Common myeloid progenitor, CD34-positive (primary cell): ENCODE measurements around the gene WDR73.

Experiments used
- CTCF ChIA-PET: fragments of 350-600 bp; sonication (Branson Sonifier 250); formaldehyde crosslinking; loops from one replicate; lab custom pipeline; 2021; ENCODE audit warnings: antibody characterized with exemption; lab: Charles Lee
- POLR2A ChIA-PET: fragments of 350-600 bp; sonication (Branson Sonifier 250); formaldehyde crosslinking; loops from one replicate; lab custom pipeline; 2021; ENCODE audit warnings: antibody characterized with exemption; lab: Charles Lee
- DNase-seq, 3 donors: peaks; one replicate each; pipeline versions ENCODE4 v3.0.0 to v3.0.0-alpha.2; 2013
- H3K27ac ChIP-seq, 2 experiments: 1 replicate in 1 of 2; 2 replicates in 1 of 2; pipeline ENCODE4 v1.7.0; 2013; ENCODE audit warnings: inconsistent platforms in 2 of 2, low read length in 2 of 2, mild to moderate bottlenecking in 2 of 2, low read depth in 1 of 2, moderate library complexity in 1 of 2; ENCODE audit not compliant: severe bottlenecking in 2 of 2, insufficient read depth in 1 of 2, poor library complexity in 1 of 2
- H3K27me3 ChIP-seq, 5 experiments: replicated peaks in 2 of 5; 1 replicate in 3 of 5; 2 replicates in 2 of 5; pipeline versions ENCODE4 v1.6.1 to v1.7.0; 2013; ENCODE audit warnings: low read length in 4 of 5, mild to moderate bottlenecking in 2 of 5, moderate library complexity in 2 of 5, inconsistent platforms in 1 of 5; ENCODE audit not compliant: insufficient read depth in 5 of 5, control insufficient read depth in 4 of 5
- H3K36me3 ChIP-seq, 4 experiments: 1 replicate in 2 of 4; 2 replicates in 2 of 4; pipeline versions ENCODE4 v1.6.1 to v1.7.0; 2013; ENCODE audit warnings: low read length in 3 of 4, control low read depth in 1 of 4, mild to moderate bottlenecking in 1 of 4; ENCODE audit not compliant: control insufficient read depth in 4 of 4, insufficient read depth in 4 of 4
- H3K4me1 ChIP-seq, 4 experiments: 1 replicate in 3 of 4; 2 replicates in 1 of 4; pipeline versions ENCODE4 v1.6.1 to v1.7.1; 2013; ENCODE audit warnings: low read length in 3 of 4, mild to moderate bottlenecking in 3 of 4, control low read depth in 1 of 4, inconsistent platforms in 1 of 4, moderate library complexity in 1 of 4; ENCODE audit not compliant: control insufficient read depth in 4 of 4, insufficient read depth in 4 of 4; ENCODE audit errors: control extremely low read depth in 1 of 4
- H3K4me3 ChIP-seq, 7 experiments: 1 replicate in 4 of 7; 2 replicates in 3 of 7; pipeline versions ENCODE4 v1.5.1 to v1.7.0; 2013; ENCODE audit warnings: mild to moderate bottlenecking in 7 of 7, low read length in 6 of 7, moderate library complexity in 6 of 7, inconsistent platforms in 2 of 7, low read depth in 2 of 7, control low read depth in 1 of 7; ENCODE audit not compliant: insufficient read depth in 4 of 7, control insufficient read depth in 1 of 7; ENCODE audit errors: extremely low read depth in 1 of 7
- H3K9me3 ChIP-seq, 5 experiments: 1 replicate in 4 of 5; 2 replicates in 1 of 5; pipeline versions ENCODE4 v1.6.1 to v1.7.1; 2013; ENCODE audit warnings: low read length in 4 of 5, mild to moderate bottlenecking in 2 of 5, inconsistent platforms in 1 of 5, low read depth in 1 of 5, moderate library complexity in 1 of 5; ENCODE audit not compliant: control insufficient read depth in 4 of 5, insufficient read depth in 2 of 5; ENCODE audit errors: control extremely low read depth in 1 of 5
- WGBS: methylation state at CpG from one replicate; pipeline ENCODE4 v1.1.5; 2013; ENCODE audit not compliant: insufficient coverage; 5-methylcytosine and 5-hydroxymethylcytosine counted together

Gene WDR73

GRCh38 chr15:84669726-84670125 lies 15.6 kb upstream of the WDR73 start:
- Histone ChIP-seq H3K4me3 (no peak overlapping the region), H3K27me3 (no peaks in the 10 kb centered on the region), H3K4me1 (no peaks in the 10 kb centered on the region), H3K36me3 (peaks cover 16 to 44% (median 36%) of the 10 kb centered on the region in 4 experiments), H3K9me3 (no peaks in the 10 kb centered on the region), H3K27ac (no peak overlapping the region)
- CTCF ChIA-PET: interaction anchor here (0.8 to 1.1 kb wide), 2 partner anchors 8 to 9 kb away, joined by 3 to 4 read pairs; no protein-coding TSS in a partner anchor
- 100% methylated on average over 4 of the region's 8 CpGs for WGBS
- DNase-seq: no peak
- POLR2A ChIA-PET: interaction anchor here (0.6 kb wide), 1 partner anchor 10 kb away, joined by 3 read pairs; no protein-coding TSS in a partner anchor

DNA sequence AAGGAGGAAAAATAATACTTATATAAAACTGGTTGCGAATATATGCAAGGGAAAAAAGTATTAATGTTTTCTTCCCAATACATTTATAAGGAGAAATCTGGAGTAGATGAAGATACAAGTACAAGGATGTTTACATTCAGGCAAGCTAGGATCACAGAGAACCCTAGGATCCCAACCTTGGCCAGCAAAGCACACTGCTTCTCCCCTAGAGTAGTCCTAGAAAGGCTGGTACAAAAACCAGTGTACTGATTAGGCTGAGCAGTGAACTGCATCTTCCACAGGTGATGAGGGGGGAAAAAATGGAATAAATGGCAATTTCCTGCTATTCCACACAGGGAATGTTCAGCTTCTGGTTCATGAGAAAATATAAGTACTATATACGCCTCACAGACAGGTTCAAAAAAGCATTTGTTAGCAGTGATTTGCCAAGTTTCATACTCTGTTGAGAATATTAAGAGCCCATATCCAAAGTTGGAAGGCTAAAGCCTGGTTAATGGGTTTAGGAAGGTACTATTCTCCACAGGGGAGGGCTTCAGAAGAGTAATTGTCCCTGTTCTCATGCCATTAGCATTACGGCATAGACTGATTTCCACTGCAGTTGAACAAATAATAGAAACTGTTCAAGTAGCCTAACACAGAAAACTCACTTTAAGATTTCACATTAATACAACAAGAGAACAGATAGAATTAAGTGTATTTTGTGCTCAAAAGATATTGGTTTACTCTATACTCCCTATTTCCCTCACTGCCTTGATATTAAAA lies 14.3 kb upstream of the WDR73 start:
- 100% methylated on average over 1 of the region's 3 CpGs for WGBS
- H3K9me3 ChIP-seq: no peaks in the 10 kb centered on the region
- CTCF ChIA-PET: interaction anchor here (1.4 kb wide), 1 partner anchor 10 kb away, joined by 3 read pairs; no protein-coding TSS in a partner anchor
- H3K4me1 ChIP-seq: no peaks in the 10 kb centered on the region
- no peak overlapping the region for H3K27ac ChIP-seq
- POLR2A ChIA-PET: interaction anchor here (0.6 kb wide), 1 partner anchor 1069 kb away, joined by 7 read pairs; no protein-coding TSS in a partner anchor
- peaks cover 16 to 42% (median 34%) of the 10 kb centered on the region in 4 experiments for H3K36me3 ChIP-seq
- DNase-seq: no peak
- no peaks in the 10 kb centered on the region for H3K27me3 ChIP-seq
- no peak overlapping the region for H3K4me3 ChIP-seq

DNA sequence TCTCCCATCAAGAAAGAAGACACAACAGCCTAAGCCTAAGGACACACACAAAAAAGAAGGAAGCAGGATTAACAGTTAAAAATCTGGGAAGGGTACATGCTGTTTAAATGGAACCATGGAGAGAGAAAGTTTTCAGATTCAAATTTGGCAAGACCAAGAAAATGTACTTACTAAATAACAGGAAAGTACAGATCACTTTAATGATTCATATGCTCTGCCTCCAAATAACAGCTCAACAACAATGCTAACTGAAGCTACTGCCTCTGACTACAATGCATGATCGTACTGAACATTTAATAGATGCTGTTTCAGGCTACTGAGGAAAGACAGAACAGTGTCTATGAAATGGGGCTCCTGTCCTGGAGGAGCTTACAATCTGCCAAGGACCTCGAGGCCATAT lies 12.3 kb upstream of the WDR73 start:
- no peaks in the 10 kb centered on the region for H3K27me3 ChIP-seq
- H3K36me3 ChIP-seq: peaks cover 16 to 39% (median 33%) of the 10 kb centered on the region in 4 experiments
- no CpG with 5 or more reads among the region's 2 CpGs for WGBS
- POLR2A ChIA-PET: no interaction called here
- DNase-seq: no peak
- no peak overlapping the region for H3K4me3 ChIP-seq
- no peaks in the 10 kb centered on the region for H3K9me3 ChIP-seq
- CTCF ChIA-PET: interaction anchor here (0.9 kb wide), 1 partner anchor 8 kb away, joined by 3 read pairs; no protein-coding TSS in a partner anchor
- H3K27ac ChIP-seq: no peak overlapping the region
- H3K4me1 ChIP-seq: no peaks in the 10 kb centered on the region

- H3K27me3 ChIP-seq: no peaks in the 10 kb centered on the region
- peaks cover 3 to 9% (median 8%) of the 10 kb centered on the region in 4 experiments for H3K36me3 ChIP-seq
- 100% methylated on average over 4 of the region's 10 CpGs for WGBS
- POLR2A ChIA-PET: interaction anchor here (0.7 kb wide), 1 partner anchor 125 kb away, joined by 3 read pairs; no protein-coding TSS in a partner anchor
- no peaks in the 10 kb centered on the region for H3K9me3 ChIP-seq
- no peak overlapping the region for H3K4me3 ChIP-seq
- DNase-seq: no peak
- H3K27ac ChIP-seq: no peak overlapping the region
- H3K4me1 ChIP-seq: peaks cover 0 to 23% (median 13%) of the 10 kb centered on the region in 4 experiments
- CTCF ChIA-PET: interaction anchor here (1.1 to 2.0 kb wide), 3 partner anchors 9 to 74 kb away, joined by 4 to 5 read pairs (median 4); no protein-coding TSS in a partner anchor
Observed at GRCh38 chr15:84661001-84661400, 6.9 kb upstream of the WDR73 start.

DNA sequence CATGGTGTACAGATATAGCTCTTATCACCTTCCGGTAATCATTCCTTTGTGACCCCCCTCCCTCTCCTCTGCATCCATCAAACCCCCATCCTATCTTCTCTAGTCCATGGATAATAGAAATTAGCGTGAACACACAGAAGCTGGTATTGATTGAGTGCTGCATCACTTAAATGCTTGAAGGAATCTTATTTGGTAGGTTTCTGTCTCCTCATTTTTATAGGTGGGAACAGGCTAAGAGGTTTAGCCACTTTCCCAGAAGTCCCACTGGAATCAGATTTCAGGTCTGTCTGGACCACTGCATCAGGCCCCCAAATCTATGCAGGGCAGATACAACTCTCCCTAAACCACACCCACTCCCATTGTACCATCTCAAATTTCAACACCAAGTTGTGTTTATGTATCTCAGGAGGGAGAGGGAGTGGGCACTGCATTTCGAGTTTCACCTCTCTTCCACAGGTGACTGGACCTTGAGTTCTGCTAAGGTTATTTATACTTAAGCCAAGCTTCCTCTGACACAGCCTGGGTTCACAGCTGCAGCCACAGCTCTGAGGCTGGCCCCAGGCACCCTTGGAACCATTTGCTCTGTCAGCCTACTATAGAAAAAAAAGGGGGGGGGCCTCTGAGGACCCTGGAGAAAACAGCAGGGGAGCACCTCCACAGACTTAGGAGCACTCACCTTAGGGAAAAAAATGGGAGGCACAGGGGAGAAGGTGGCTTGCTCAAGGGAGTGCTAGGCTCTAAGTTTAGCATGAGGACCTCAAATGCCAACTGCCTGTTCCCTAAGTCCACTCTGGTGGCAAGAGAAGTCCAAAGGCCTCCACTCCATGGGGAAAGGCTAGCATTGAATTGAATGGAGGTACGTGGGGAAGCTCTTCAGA lies 6.1 kb upstream of the WDR73 start:
- H3K4me3 ChIP-seq: no peak overlapping the region
- ChIA-PET CTCF (interaction anchor here (1.1 to 2.0 kb wide), 6 partner anchors 9 to 75 kb away, joined by 3 to 11 read pairs (median 4); no protein-coding TSS in a partner anchor), POLR2A (no interaction called here)
- peaks cover 0 to 25% (median 15%) of the 10 kb centered on the region in 4 experiments for H3K4me1 ChIP-seq
- no peaks in the 10 kb centered on the region for H3K27me3 ChIP-seq
- no peak overlapping the region for H3K27ac ChIP-seq
- no peak for DNase-seq
- H3K36me3 ChIP-seq: peaks cover 0 to 4% (median under 1%) of the 10 kb centered on the region in 4 experiments
- no peaks in the 10 kb centered on the region for H3K9me3 ChIP-seq
- 50% methylated on average over 1 of the region's 4 CpGs for WGBS

DNA sequence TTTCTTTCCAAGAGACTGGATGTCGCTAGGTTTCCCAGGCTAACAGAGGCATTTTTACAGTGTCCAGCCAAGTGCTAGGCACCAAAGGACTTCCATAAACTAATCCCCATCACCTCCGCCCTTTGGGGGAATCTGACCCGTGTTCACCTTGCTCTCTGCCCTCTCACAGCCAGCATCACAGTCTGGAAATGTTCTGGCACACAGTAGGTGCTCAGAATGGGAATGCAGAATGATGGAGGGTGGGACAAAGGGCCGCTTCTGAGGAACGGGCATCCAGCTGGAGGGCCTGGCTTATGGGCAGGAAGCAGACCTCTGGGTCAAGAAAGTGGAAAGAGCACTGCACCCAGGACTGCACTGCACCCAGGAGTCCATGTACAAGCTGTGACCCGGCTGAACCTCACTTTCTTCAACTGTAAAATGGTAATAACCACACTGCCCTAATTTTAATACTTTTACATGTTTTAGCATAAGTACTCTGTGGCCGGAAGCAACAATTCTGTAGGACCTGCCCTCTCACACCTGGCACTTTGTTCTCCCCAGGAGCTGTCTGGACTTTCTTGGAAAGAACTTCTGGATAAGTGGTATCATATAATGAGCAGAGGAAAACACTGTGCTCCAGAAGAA lies 4.8 kb upstream of the WDR73 start:
- peaks cover 4 to 31% (median 20%) of the 10 kb centered on the region in 4 experiments for H3K4me1 ChIP-seq
- ChIA-PET POLR2A (interaction anchor here (0.6 to 0.7 kb wide), 3 partner anchors 11 to 58 kb away, joined by 3 to 5 read pairs (median 3); no protein-coding TSS in a partner anchor), CTCF (interaction anchor here (0.6 to 2.0 kb wide), 15 partner anchors 8 to 265 kb away, joined by 3 to 11 read pairs (median 4); partner anchors contain the start of gene ZSCAN2)
- H3K27me3 ChIP-seq: no peaks in the 10 kb centered on the region
- no peak for DNase-seq
- peak overlapping the region in 1 of 2 experiments; percentile 77 for H3K27ac ChIP-seq
- peak overlapping the region; percentile 15 to 82 (median 65) for H3K4me3 ChIP-seq
- peaks cover 0 to 2% (median 0%) of the 10 kb centered on the region in 4 experiments for H3K36me3 ChIP-seq
- WGBS: 30% methylated on average over 3 of the region's 7 CpGs
- no peaks in the 10 kb centered on the region for H3K9me3 ChIP-seq
